MV-4-11 (cell line): ENCODE measurements around the gene PHYKPL.

ENCODE experiments used
- DNase-seq: peaks from one replicate; lab custom pipeline; 2025; lab: John Stamatoyannopoulos, UW

The PHYKPL gene

DNA sequence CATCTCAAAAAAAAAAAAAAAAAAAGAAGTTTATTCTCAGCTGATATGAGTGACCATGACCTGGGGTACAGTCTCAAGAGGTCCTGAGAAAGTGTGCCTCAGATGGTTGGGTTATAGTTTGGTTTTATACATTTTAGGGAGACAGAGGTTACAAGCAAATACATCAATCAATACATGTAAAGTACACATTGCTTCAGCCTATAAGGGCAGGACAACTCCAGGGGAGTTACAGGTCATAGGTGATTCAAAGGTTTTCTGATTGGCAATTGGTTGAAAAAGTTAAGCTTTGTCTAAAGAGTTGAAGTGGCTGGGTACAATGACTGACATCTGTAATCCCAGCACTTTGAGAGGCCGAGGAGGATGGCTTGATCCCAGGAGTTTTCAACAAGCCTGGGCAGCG is 43.2 kb downstream of the PHYKPL start:
- DNase-seq = no peak

DNA sequence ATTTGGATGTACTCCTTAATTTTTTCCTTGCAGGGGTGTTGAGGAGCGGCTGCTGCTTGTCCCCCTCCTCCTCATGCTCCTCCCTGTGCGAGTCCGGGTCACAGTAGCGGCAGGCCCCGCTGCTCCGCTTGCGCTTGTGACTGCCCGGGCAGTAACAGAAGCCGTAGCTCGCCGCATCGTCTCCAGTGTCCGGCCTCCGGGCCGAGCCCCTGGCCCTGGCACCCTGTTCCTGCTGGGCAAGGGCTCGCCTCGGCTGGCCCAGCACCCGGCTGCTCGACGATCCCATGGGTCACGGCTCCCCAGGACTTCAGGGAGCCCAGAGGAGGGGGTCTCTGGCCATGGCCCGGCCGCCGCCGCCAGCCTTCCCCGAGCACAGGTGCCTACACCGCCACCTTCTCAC is 45.6 kb downstream of the PHYKPL start, which contains the start of gene GMCL2:
TSS of gene GMCL2 (minus strand) at position 358 of the 400 bp plus-strand sequence. CDS start at position 286, 72 bp downstream.
- DNase-seq = no peak

DNA sequence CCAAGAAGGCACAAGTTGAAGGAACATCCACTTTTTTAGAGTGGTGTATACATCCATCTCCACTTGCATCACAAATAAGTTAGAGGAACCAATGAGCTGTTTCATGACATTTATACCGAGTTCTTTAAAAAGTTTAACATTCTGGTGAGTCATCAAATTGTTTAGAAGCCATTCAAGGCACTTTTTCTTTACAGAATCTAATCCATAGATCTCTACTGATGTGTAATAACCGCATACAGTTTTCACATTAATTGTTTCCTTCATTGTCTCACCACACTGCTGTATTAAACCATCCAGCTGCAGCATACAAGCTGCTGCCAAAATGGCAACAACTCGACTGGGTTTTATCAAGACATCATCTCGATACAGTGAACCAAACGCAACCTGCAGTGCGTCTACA is 46.2 kb downstream of the PHYKPL start:
- DNase-seq = peak; percentile 54

DNA sequence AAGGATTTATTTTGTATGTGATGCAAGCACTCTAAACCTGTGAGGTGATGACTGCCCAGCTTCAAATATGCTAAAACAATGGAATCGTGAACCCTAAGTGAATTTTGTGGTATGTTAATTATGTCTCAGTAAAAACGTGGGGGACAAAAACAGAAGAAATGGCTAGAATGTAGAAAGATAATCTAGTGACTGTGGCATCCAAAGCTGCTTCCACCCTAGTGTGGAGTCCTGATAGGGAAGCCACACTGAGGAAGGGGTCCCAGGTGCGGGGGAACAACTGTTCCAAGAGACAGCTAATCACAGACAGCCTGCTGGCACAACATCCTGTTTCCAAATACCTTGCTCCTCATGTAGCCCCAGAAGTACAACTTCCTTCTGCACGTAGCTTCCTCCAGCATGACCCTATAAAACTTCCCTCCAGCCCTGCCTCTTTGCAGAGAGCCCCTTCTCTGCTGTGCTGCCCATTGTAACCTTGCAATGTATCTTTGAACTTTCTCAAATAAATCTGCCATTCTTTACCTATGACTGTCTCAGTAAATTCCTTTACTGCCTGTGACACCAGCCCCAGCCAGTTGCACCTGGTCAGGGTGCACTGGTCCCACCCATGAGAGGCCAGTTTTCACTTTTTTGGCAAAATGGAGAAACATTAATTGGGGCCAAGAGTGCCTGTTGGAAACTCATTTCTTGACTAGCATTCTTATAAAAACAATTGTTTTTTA is 50.3 kb downstream of the PHYKPL start:
- peak; percentile 55 for DNase-seq

DNA sequence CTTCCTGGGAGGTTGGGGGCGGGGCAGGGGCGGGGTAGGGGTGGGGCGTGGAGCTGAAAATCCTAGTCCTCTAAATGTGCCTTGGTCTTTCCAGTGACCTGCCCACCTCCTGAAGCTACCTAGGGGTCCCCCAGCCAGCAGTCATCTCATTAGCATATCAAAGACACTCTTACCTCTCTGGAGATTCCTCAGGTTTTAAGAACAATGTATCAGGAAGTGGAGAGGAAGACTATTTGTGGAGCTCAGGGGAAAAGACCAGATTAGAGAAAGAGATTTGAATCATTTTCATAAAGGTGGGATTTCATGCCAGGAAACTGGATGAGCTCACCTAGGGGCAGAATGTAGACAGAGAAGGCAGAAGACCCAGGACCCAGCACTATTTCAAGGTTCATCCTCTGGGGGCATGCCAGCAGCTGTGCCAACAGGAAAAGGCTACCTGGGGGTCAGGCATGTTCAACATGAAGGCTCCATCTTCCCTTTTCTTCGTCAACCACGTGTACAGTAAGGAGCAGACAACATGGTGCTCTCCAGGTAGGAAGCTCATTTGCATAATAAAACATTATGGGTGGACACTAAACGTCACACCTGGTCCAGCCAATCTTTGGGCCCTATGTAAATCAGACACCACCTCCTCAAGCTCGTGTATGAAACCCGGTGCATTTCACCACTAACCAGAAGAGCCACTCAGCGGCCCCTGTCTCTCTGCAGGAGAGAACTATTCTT is 52.3 kb downstream of the PHYKPL start:
- no peak for DNase-seq

DNA sequence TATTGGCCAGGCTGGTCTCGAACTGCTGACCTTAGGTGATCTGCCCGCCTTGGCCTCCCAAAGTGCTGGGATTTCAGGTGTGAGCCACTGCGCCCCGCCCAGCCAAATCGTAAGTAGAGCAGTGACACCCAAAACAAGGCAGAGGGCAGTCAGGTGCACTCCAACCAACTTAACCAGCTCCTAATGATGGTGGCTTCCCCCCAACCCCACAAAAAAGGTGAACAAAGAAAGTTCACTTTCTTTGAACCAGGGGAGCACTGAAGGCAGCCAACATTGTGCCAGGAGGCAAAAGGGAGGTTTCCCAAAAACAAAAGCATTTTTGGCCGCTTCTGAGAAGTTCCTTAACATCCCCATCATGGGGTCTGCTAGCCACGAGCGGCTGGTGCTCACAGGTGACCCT is 55.0 kb downstream of the PHYKPL start:
- no peak for DNase-seq

DNA sequence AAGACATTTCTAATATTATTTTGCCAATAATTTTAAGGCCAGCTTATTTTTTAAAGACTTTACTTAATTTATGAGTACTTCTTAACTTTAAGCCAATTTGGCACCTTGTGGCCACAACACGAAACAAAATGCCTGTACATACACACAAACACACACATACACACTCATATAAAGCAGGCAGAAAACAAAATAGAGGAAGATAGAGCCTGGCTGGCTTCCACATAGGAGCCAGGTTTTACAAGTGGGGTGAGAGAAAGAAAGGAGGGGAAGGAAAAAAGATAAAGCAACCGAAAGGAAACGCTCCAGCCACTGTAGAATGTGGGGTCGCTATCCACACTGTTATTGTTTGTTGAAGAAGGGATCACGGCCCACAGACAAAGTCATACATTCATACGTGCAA is 55.8 kb downstream of the PHYKPL start:
- DNase-seq = no peak

DNA sequence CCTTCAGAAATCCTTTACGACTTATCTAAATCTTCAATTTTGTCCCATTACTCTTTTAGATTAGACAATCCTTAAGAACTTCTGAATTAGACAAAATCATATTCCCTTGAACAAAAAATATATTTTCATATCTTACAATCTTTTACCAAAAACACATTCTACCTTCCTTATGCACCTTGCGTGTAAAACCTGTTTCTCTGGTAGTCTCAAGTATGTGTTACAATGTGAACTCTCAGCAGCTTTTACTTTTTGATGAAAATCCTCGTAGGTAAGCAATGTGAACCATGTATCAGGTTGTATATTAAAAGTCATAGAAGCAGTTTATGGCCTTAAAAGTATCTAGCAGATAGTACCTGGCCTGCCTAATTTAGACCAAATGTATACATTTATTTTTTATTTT is 58.1 kb downstream of the PHYKPL start:
- no peak for DNase-seq

DNA sequence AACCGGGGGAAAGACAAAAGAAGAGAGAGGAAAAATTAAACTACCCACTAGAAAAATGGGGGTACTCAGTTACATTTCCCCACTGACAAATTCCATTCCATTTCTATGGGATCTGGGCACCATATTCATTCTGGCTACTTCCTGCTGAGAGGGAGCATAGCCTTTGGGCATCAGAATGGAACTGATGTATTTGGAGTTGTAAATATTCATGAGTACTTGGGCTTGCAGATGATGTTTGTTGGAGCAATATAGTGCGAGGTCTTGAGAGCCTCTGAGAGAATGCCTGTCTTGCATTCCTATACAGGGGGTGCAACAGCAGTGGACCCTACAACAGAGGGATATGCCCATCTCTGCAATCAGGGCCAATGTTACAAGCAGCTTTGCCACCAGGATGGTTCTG is 62.1 kb downstream of the PHYKPL start:
- DNase-seq = no peak

DNA sequence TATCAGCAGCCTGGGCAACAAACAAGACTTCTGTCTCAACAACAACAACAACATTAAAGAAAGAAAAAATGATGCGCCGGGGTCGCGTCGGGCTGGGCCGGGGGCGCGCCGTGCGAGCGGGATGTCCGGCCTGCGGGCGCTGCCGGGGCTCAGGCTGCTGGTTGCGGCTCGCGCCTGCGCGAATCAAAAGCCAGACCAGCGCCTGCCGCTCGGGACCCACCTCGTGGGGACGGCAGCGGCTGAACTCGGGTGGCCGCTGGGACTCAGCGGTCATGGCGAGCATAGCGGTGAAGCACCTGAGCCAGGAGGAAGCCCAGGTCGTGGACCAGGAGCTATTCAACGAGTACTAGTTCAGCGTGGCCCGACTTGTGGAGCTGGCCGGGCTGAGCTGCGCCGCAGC is 67.0 kb downstream of the PHYKPL start:
- no peak for DNase-seq

DNA sequence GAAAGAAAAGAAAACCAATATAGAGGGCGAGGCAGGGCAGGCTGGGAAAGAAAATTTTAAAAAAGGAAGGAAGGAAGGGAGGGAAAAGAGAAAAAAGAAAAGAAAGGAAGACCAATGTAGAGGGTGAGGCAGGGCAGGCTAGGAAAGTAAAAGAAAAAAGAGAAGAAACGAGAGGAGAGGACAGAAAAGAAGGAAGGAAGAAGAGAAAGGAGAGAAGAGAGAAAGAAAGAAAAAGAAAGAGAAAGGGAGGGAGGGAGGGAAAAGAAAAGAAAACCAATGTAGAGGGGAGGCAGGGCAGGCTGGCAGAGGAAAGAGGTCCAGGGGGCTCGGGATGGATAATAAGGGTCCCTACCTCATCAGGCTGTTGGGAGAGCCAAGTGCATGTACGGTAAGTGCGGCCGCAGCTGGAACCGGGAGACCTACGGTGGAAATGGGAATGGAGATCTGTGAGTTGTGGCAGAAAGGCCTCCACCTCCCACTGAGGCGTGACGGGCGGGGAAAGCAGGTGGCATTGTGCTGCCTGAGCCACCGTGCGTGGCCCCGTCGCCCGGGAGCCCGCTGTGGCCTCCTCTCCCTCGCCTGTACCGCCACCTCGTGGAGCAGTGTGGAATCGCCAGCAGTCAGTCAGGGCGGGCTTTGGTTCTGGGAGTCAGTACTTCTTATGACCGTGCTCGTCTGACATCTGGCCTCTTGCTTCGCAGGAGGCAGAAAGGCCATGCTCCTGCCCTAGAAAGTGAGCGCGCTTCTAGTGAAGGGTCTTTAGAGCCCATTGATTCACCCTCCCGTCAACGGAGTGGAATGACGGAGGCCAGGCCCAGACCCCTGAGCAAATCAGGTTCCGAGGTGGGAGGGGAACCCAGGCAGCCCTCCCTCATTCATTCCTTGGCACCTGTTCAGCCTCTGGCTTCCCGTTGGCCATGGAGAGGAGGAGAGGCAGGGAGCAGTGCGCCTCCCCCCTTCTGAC is 68.5 kb downstream of the PHYKPL start:
- DNase-seq = peak; percentile 68

DNA sequence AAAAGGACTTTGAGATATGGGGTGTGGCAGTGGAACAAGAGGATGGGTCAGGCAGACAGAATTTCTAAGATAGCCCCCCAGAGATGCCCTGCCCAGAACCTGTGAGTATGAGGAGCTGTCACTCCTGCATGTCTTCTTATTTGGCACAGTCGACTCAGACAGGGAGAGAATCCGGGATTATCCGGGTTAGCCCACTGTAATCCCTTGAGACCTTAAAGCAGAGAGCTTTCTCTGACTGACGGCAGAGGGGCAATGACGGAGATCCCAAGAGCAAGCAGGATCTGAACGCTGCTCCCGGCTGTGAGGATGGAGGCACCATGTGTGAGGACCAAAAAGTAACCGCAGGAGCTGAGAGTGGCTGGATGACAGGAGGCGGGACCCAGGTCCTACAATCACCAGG is 70.1 kb downstream of the PHYKPL start:
- no peak for DNase-seq

DNA sequence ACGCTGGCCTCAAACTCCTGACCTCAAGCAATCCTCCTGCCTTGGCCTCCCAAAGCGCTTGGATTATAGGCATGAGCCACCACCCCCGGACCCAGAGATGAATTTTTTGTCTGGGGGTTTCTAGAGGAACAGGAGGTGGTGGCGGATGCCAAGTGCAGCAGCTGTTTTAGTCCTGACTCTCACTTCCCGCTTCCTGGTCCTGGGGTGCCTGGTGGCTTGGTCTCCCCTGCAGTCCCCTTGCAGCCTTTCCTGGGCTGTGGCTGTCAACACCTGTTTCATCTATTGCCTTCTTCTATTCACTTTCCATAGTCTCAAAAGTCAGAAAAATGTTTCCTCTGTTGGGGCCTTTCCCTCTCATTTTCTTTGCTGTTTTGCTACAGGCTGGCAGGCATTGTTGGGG is 72.4 kb downstream of the PHYKPL start:
- peak; percentile 25 for DNase-seq
